KG1 (cell line): Measurements from ENCODE around the gene CCDC159.
"Not testable (repeated sequence)": the region's sequence is repeated elsewhere in the genome, so short reads cannot be mapped to it uniquely, and the experiment has no call there.

Experiments used
- DNase-seq: peaks from one replicate; lab custom pipeline; 2025; lab: John Stamatoyannopoulos, UW

The CCDC159 gene

DNA sequence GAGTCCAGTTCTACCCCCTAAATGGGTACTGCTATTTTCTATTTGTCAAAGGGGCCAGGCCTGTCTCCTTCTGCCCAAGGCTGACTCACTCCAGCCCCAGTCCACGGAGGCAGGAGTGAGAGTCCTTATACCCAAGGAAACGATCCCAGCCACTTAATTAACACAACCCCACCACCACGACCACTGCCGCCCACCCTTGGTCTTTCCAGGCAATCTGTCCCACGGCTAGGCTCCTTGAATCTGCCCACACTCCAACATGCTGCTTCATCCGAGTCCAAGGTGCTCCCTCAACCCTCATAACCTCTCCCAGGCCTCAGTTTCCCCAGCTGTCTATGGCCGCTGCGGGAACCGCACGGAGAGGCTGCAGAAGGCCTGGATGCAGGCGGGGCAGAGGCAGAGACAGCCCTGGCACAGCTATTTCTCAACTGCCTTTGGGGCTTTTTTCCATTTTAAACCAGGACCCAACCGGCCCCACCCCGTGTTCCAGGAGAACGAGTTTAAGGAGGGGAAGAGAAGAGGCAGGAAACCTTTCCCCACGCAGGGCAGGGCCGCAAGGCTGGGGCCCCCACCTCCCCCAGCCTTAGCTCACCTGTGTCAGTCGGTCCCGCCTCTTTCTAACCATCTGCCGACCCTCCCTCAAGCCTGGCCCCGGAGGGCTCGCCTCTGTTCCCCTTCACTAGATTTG is 7.6 kb upstream of the CCDC159 start:
- DNase-seq = no peak

DNA sequence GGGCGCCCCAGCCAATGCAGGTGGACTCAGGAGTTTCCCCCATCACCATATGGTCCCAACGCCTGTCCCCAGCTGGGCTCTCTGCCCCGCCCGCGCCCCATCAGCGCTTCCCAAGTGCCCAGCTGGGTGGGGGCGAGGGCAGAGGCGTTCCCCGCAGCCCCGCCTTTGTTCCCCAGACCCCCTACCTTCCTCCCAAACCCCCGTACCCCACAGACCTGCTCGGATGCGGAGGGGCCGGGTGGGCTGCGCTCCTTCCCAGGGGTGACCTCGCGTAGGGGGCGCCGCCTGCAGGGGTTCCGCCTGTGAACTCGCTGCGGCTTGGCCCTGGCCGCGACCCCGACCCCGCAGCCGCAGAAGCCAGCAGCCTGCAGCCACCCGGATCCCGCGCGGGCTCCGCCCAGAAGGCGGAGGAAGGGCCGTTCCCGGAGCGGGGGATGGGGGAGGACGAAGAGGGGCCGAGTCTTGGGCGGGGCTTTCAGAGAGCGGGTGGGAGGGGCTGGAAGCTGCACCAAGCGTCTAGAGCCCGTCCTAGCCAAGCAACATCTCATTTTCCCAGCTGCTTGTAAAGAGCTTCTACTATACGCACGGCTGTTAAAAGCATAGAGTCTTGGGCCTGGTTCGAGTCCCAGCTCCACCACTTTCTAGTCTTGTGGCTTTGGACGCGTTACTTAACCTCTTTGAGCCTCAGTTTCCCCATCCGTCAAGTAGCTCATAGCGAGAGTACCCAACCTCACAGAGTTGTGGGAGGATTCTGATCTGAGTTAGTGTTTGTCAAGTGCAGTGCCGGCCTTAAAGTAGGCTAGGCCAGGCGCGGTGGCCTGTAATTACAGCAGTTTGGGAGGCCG is 6.8 kb upstream of the CCDC159 start, which contains the start of gene RAB3D:
Gene RAB3D, minus strand, starts transcription at position 404 of the 845 bp plus-strand sequence. CDS start 2,258 bp downstream, outside the sequence.
- DNase-seq = no peak

GRCh38 chr19:11340099-11340467 is 6.2 kb upstream of the CCDC159 start:
- DNase-seq = not testable (repeated sequence)

GRCh38 chr19:11342429-11342828 is 3.9 kb upstream of the CCDC159 start:
- DNase-seq = no peak

- DNase-seq = no peak
These were observed 1.1 kb upstream of the CCDC159 start for GRCh38 chr19:11345122-11345803.

DNA sequence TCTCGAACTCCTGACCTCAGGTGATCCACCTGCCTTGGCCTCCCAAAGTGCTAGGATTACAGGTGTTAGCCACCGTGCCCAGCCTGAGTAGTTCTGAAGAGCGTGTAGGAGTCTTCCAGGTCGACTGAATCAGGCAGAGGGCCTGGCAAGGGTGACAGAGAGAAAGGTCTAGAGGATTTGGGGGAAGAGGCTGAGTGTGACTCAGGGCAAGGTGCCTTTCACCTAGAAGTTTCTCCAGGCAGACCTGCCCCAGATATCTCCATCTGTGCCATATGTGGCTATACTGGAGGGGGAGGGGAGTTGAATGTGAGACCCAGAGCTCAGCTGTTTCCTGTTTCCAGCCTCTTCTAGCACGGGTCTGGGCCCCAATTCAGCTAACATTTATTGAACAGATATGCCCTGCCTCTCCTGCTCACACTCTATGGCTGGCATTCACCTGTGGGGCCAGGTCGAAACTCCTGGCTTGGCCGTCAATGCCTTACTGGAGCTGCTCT is 1.3 kb downstream of the CCDC159 start:
- DNase-seq = no peak

DNA sequence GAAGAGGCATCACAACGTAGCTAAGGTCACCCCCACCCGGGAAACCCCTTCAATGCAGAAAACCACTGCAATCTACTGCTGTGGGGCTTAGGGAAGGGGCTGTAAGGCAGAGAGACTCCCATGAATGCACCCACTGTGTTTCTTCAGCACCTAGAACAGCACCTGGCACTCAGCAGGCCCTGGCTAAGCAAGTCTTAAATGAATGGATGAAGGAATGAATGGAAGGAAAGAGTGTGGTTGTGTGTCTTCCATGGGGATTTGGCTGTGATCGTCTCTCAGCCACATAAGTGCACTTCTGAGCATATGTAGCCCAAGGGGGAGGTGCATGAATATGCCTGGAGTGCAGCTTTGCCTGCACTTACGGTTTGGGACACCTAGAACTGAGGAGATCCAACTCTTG is 2.9 kb downstream of the CCDC159 start:
- no peak for DNase-seq

GRCh38 chr19:11354102-11354501 is 7.8 kb downstream of the CCDC159 start:
- not testable (repeated sequence) for DNase-seq

GRCh38 chr19:11355160-11356073 is 9.1 kb downstream of the CCDC159 start, which contains the start of gene PLPPR2:
PLPPR2 (plus strand) TSS chr19:11355432; CDS start chr19:11357674, 2,242 bp downstream.
- DNase-seq = no peak

DNA sequence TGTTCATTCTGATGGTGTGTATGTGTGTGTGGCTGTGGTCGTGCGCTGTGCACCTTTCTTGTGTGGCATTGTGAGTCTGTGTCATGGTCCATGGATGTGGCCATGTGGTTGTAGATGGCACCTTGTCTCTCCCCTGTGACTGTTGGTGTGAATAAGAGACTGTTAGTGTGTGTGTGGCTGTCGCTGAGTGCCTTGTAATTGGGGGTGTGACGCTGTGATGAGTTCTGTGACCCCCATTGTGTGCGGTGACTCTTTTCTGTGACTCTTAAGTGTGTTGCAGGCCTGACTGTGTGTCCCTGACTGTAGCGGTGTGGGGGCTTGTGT is 9.7 kb downstream of the CCDC159 start:
- no peak for DNase-seq

DNA sequence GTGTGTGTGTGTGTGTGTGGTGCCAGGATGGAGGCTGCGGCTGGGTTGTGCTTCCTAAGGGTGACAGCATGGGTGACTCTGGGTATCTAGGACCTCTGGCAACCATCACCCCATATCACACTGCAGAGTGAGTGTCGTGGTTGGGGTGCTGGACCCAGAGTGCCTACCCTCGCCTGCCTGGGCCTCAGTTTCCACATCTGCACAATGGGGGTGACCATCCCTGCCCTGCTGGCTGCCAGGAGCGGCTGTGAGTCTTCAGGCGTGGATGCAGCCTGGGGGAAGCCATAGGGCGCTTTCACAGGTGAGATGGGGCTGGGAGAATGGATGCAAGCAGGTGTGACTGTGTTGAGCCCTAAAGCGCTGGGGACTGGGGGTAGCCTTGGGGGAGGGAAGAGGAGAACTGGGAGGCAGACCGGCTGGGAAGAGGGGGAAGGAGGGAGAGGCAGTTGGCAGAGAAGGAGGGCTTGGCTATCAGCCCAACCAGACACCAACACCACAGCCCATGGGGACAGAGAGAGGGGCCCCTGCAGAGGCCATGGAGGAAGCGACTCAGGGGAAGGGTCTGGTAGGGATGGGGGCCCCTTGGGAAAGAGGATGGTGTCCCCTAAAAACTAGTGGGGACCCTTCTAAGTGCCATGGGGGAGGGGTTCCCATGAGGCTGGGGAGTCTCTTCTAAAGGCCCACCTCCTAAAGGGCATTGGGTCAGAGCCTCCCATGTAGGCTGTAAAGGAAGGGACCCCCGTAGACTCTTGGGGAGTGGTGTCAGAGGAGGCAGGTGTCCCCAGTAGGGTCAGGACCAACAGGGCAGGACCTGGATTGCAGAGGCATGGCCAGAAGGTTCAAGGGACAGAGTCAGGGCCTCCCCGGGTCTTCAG is 10.6 kb downstream of the CCDC159 start:
- no peak for DNase-seq

DNA sequence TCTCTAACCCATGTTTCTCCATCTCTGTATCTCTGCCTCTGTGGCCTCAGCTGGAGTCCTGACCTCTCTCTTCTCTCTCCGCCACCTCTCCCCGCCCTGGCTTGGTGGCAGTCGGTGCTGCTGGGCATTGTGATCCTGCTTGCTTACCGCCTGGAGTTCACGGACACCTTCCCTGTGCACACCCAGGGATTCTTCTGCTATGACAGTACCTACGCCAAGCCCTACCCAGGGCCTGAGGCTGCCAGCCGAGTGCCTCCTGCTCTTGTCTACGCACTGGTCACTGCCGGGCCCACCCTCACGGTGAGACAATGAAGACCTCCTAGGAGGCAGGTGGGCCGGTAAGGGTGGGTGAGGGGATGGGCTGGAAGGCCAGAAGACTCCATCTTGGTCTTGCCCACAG is 13.1 kb downstream of the CCDC159 start:
- no peak for DNase-seq

DNA sequence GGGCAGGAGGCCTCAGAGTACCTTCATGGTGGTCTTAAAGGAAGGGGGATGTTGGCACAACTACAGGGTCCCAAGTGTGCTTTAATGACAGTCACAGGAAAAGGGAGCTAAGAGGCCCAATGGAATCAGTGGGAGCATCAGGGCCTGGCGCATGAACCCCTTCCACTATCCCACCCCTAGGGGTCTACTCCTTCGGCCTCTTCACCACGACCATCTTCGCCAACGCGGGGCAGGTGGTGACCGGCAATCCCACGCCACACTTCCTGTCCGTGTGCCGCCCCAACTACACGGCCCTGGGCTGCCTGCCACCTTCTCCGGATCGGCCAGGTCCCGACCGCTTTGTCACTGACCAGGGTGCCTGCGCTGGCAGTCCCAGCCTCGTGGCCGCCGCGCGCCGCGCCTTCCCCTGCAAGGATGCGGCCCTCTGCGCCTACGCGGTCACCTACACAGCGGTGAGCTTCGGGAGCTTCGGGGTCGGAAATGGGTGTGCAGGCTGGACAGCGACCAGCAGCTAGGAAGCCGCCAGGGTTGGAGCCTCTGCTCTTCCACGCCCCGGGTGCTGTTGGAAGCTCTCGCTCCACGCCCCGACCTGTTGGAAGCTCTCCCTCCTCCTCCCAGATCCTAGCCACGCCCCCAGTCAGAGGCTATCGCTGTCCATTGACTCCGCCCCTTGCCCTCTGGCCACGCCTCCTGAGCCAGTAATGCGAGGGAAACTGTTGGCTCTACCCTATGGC is 14.9 kb downstream of the CCDC159 start:
- no peak for DNase-seq

- no peak for DNase-seq
These were observed 15.7 kb downstream of the CCDC159 start for GRCh38 chr19:11361771-11362731.

DNA sequence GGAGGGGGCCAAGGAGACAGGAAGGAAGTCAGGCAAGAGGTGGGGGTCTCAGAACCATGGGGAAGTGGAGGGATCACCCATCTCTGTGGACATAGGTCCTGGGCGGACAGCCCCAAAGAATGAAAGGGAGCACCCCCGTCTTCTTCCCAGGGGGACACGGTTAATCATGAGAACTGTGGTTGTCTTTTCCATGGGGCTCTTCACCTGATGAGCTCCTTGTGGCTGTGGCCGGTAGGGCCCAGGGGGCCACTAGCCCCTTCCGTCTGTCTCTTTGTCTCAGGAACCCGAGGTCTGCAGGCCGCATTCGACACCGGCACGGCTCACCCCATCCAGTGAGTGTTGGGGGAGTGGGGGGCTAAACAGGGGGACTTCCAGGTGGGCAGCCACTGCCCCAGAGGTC is 17.6 kb downstream of the CCDC159 start:
- DNase-seq = no peak

- no peak for DNase-seq
These were observed 18.1 kb downstream of the CCDC159 start for GRCh38 chr19:11364296-11364904.

DNA sequence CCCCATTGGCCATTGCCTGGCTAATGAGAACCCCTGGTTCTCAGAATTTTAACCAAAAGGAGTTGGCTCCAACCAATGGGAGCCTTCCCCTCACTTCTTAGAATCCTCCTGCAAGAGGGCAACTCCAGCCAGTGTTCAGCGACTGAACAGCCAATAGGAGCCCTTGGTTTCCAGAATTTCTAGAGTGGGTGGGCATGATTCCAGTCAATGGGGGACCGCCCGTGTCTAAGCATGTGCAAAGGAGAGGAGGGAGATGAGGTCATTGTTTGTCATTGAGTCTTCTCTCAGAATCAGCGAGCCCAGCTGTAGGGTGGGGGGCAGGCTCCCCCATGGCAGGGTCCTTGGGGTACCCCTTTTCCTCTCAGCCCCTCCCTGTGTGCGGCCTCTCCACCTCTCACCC is 18.6 kb downstream of the CCDC159 start:
- no peak for DNase-seq

DNA sequence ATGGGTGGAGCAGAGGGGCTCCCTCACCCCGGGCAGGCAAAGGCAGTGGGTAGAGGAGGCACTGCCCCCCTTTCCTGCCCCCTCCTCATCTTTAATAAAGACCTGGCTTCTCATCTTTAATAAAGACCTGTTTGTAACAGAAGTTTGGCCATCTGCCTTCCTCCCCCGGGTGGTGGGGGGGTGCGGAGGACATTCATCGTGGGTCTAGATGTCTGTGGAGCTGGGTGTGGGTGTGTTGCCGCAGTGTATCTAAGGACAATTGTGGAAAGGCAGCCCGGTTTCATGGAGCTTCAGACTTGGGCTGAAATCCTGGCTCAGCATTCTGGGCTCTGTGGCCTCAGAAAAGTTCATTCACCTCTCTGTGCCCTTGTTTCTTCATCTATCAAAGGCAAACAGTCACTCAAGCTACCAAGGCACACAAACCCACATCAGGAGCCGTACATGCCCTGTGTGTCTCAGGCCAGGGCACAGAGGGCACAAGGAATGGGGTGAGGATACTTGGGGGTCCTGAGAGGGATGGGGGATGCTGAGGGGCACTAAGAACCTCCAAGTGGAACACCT is 19.3 kb downstream of the CCDC159 start:
- no peak for DNase-seq
